IMR-90 (cell line): Measurements from ENCODE around the gene LMO2.

Experiments
- CHD1 ChIP-seq: IDR thresholded peaks from 2 replicates; pipeline ENCODE4 v1.6.1; 2012; ENCODE audit warnings: low read depth, low read length, improper control_type of control experiment
- POLR2A ChIP-seq: IDR thresholded peaks from 2 replicates; pipeline ENCODE4 v1.6.1; 2012; ENCODE audit warnings: mild to moderate bottlenecking, low read depth, low read length
- RCOR1 ChIP-seq: IDR thresholded peaks from 2 replicates; pipeline ENCODE4 v1.6.1; 2012; ENCODE audit warnings: mild to moderate bottlenecking, low read length, improper control_type of control experiment; ENCODE audit not compliant: insufficient replicate concordance
- RFX5 ChIP-seq: IDR thresholded peaks from 2 replicates; pipeline ENCODE4 v1.8.0; 2012; ENCODE audit warnings: low read depth, mild to moderate bottlenecking, low read length, moderate library complexity
- SMC3 ChIP-seq: fragments of 150-350 bp; IDR thresholded peaks from 2 replicates; pipeline ENCODE4 v1.6.1; 2016; ENCODE audit warnings: low read depth, mild to moderate bottlenecking, antibody characterized with exemption, low read length, moderate library complexity
- TF ChIP-seq, protein P1 (sequence below): conservative IDR thresholded peaks from 2 replicates; pipeline ENCODE4 v1.5.1; 2012; ENCODE audit warnings: mild to moderate bottlenecking, low read depth, low read length, improper control_type of control experiment

GRCh38 chr11:33847251-33847650 is 44.6 kb downstream of the LMO2 start:
- TF ChIP-seq, protein P1, sequence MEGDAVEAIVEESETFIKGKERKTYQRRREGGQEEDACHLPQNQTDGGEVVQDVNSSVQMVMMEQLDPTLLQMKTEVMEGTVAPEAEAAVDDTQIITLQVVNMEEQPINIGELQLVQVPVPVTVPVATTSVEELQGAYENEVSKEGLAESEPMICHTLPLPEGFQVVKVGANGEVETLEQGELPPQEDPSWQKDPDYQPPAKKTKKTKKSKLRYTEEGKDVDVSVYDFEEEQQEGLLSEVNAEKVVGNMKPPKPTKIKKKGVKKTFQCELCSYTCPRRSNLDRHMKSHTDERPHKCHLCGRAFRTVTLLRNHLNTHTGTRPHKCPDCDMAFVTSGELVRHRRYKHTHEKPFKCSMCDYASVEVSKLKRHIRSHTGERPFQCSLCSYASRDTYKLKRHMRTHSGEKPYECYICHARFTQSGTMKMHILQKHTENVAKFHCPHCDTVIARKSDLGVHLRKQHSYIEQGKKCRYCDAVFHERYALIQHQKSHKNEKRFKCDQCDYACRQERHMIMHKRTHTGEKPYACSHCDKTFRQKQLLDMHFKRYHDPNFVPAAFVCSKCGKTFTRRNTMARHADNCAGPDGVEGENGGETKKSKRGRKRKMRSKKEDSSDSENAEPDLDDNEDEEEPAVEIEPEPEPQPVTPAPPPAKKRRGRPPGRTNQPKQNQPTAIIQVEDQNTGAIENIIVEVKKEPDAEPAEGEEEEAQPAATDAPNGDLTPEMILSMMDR: no peak
- TF ChIP-seq POLR2A (no peak), RFX5 (no peak), CHD1 (no peak), RCOR1 (no peak), SMC3 (no peak)
